SIG-M5 (cell line): ENCODE data around the gene TSPAN17.
"Not testable (repeated sequence)": the region's sequence is repeated elsewhere in the genome, so short reads cannot be mapped to it uniquely, and the experiment has no call there.

Experiments used
- DNase-seq: peaks from one replicate; lab custom pipeline; 2025; lab: John Stamatoyannopoulos, UW

Gene TSPAN17, protein sequence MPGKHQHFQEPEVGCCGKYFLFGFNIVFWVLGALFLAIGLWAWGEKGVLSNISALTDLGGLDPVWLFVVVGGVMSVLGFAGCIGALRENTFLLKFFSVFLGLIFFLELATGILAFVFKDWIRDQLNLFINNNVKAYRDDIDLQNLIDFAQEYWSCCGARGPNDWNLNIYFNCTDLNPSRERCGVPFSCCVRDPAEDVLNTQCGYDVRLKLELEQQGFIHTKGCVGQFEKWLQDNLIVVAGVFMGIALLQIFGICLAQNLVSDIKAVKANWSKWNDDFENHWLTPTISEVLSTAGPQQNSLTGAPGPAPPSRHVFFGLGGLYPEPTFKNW

DNA sequence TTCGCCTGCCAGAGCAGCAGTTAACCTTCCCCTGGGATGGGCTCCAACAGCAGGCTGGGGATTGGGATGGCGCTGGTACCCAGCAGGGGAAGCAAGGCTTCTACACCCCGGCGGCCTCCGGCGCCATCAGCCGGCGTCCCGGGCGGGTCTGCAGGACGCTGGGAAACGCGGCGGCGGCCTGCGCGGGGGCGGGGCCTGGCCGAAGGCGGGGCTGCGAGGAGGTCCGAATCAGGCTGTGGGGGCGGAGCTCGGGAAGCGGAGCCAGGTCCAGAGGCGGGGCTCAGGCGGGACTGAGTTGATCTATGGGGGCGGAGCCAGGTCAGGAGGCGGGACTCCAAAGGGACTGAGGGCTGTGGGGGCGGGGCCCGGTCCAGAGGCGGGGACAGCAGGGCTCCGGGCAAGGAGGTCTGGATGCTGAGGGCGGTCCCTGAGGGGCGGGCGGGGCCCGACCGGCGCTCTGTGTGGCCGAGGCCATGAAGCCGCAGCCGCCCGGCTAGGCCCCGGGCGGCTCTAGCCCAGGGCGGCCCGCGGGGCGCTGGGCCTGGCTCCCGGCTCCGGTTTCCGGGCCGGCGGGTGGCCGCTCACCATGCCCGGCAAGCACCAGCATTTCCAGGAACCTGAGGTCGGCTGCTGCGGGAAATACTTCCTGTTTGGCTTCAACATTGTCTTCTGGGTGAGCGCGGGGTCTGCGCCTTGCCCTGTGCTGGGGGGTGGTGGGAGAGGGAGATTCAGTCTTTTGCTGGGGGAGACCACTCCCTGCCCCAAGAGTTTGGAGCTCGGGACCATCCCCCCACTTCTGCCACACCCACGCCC is at the start of gene TSPAN17:
TSPAN17 (plus strand) TSS at position 455 of the 813 bp plus-strand sequence; CDS start at position 587, 132 bp downstream.
- peak; percentile 70 for DNase-seq

DNA sequence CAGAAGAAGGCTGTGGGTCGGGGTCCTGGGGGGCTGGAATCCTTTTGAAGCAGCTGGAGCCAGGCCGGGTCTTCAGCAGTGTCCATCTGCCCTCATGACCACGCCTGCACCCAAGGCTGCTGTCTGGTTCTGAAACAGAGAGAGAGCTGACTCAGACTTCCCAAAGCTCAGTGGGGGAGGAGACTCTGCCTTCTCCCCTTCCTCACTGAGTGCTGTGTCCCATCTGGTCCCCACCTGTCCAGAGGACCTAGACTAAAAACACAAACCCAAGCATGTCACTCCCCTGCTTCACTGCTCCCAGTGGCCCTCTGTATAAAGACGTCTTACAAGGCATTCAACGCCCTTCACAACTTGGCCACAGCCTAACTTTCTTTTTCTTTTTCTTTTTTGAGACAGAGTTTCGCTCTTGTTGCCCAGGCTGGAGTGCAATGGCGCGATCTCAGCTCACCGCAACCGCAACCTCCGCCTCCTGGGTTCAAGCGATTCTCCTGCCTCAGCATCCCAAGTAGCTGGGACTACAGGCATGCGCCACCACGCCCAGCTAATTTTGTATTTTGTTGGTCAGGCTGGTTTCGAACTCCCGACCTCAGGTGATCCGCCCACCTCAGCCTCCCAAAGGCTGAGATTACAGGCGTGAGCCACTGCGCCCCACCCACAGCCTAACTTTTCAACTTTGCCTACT is 47.4 kb upstream of the TSPAN17 start:
- not testable (repeated sequence) for DNase-seq

DNA sequence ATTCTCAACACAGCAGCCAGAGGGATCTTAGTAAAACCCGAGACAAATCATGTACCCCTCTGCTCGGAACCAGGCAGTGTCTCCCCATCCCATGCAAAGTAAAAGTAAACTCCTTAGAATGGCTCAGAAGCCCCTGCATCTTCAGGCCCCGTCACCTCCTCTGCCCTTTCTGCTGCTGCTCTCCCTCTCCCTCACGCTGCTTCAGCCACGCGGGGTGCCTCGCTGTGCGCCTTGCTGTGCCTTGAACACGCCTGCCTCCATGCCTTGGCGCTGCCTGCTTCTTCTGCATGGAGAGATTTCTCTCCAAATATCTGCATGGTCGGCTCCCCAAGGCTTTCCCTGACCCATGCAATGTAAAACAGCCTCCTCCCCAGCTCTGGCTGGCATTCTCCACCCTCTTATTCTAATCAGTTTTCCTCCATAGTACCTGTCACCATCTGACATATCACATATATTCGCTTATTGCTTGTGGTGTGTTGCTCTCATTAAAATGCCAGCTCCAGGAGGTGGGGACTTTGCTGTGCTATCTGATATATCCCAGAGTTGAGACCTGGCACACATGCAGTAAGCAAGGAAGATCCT is 45.3 kb upstream of the TSPAN17 start:
- DNase-seq, result no peak

DNA sequence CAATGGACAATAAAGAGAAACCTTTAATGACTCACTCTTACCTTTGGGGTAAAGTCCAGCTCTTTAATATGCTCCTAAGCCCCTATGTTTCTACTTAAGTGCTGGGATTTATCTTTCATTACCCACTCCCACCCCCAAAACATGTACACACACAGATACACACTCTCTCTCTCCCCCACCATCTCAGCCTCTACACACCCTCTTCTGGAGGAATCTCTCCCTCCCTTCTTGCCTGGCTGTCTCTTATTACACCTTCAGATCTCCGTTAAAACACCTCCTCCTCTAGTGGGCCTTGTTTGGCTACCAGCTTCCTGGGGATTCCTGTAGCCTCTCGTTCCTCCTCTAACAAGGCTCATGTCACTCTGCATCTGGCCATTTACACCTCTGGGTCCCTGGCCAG is 44.2 kb upstream of the TSPAN17 start:
- DNase-seq, result no peak

DNA sequence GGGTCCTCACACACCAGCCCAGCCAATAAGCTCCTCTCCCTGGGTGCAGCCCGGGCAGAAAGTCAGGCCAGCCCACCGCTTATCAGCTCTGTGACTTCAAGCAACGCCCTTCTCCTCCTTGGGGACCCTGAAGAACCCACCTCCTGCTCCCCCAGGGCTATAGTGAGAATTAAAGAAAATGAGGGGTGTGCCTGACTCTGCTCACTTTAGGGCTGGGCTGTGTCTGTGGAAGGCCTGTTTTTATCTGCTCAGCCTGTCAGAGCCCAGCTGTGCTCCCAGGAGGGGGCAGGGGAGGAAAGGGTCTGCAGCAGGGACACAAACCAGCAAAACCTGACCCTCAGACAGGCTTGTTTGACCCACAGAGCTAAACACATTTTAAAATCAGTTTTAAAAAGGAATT is 41.3 kb upstream of the TSPAN17 start:
- no peak for DNase-seq

DNA sequence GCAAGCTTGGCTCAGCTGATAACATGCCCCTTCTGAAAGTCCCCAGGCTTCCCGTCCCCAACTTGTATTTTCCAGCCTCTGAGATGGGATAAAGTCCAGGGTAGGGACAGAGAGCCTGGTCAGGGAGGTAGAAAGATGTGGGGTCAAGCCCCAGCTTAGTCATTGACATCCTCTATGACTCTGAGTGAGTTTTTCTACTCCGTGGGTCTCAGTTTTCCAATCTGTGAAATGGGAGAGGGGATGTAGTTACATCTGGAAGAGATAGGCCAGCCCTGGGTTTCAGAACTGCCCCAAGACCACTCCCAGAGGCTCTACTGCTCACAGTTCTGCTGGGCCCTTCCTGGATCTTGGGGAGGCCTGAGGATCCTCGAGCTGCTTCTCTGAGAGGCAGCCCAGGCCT is 40.4 kb upstream of the TSPAN17 start:
- DNase-seq, result no peak

DNA sequence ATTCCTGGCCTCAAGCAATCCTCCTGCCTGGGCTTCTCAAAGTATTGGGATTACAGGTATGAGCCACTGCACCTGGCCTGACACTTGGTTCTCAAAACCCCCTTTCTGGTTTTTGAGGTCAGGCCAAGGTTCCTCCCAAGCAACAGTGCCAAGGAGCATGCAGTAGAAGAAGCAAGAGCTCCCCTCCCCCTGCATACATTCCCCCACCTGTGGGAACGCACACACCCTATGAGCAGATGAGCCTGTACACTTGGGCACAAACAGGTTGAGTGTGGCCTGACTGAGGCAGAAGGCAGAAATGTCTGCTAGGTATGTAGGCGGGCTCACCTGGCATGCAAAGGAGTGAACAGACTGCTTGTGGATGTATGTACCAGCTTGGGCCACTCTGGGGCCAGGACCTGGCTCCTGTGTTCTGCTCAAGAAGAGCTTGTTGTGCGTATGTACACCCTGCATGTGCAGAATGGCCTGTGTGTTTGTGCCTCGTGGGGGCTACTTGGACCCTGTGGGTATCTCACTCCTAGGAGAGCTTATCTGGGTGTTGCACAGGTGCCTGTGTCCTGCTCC is 39.1 kb upstream of the TSPAN17 start:
- no peak for DNase-seq

DNA sequence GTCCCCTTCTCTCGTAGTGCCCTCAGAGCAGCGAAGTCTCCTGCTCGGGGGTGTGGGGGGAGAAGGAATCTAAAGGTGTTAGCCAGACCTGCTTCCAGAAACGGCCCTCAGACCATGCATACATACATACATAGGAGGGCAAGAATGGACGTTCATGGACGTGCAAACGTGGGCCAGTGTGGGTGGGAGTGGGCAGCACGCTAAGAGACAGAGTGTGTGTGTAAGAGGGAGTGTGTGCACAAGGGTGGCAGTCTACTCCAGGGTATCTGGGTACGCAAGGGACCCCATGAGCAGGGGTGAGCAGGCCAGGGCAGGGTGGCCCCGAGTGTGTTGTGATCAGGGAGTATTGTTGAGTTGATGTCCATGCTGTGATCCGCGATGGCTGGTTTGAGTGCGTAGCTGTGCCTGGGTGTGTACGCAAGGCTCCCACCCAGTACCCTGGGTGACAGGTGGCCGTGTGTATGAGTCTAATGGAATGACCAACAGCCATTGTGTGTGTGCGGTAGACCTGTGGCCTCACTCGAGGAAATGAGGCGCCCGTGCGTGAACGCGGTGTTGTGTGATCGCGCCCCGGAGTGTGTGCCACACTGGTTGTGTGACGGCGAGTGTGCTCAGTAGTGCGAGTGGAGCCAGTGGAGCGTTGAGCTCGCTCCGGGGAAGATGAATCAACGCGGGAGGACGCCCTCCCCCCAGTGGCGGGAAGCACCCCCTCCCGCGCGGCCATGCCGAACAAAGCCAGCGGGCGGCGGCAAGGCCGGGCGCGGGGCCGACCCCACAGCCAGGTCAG is 38.2 kb upstream of the TSPAN17 start:
- no peak for DNase-seq

DNA sequence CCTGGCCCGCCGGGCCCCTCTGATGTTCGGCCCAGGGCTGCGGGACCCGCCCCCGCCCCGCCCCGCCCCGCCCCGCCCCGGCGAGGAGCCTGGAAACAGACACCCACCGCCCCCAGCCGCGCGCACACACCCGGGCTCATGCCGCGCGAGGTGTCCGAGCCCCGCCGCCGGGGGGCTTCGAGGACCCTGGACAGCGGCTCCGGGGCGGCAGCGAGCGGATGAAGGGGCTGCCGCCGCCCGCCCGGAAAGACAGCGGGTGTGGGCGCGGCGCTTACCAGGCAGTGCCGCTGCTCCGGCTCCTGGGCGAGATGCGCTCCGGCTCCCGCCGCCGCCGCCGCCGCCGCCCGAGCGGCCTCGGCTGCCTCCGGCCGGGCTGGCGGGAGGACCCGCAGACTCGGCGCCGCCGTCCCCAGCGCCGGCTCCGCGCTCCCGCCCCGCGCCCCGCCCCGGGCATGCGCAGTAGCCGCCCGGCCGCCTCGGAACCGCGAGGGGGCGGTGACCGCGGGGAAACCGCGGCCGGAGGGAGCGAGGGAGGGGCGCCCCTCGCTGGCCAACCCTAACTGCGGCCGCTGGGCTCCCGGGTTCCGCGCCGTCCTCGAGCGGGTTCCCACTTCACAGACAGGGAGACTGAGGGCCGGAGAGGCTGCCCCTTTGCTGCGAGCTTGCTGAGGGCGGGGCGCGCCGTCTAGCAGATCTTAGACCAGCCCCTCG is 37.4 kb upstream of the TSPAN17 start, which contains the start of gene GPRIN1:
GPRIN1 (minus strand) TSS at position 433 of the 711 bp plus-strand sequence. CDS start 10,322 bp downstream, outside the sequence.
- no peak for DNase-seq

DNA sequence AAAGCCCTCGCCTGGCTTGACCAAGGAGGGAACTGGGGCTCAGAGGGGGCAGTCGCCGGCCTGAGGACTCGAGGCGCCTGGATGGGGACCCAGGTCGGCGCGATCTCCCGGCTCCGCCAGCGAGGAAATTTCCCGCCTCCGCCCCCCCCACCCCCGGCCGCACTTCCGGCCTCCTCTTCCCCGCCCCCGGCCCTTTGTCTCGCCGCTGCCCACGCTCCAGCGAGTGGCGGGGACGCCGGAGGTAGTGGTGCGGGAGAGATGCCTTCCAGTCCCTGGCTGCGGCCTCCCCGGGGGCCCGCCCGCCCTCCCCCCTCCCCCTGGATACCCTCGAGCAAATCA is 36.9 kb upstream of the TSPAN17 start:
- no peak for DNase-seq

DNA sequence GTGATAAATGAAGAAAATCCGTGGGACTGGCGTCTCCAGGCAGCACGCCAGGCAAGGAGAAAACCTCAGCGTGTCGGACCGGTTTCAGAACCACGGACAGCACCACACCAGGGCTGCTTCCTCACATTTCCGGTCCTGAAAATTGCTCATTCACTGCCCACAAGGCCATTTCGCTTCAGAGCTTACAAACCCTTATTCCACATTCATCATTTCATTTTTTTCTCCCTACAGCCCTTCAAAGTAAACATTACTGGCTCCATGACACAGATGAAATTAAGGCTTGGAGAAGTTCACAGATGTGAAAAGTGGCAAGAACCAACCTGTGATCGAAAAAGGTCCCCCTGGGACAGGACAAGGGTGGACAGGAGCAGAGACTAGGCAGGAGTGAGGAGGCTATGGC is 35.8 kb upstream of the TSPAN17 start:
- DNase-seq, result no peak

DNA sequence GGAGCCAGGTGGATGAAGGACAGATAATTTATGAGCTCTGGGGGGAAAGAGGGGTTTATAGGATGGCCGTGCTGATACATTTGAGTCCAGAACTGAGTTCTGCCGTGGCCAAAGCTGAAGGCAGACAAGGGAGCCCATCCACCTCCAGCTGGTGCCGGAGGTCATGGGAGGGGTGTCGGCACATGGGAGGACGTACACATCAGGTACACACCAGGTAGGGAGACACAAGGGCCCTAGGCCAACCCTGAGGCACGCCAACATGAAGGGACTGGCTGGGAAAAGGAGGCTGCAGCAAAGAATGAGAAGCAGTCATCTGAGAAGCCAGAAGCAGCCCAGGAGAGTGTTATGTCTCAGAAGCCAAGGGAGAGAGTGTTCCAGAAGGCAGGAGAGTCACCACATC is 35.3 kb upstream of the TSPAN17 start:
- no peak for DNase-seq

DNA sequence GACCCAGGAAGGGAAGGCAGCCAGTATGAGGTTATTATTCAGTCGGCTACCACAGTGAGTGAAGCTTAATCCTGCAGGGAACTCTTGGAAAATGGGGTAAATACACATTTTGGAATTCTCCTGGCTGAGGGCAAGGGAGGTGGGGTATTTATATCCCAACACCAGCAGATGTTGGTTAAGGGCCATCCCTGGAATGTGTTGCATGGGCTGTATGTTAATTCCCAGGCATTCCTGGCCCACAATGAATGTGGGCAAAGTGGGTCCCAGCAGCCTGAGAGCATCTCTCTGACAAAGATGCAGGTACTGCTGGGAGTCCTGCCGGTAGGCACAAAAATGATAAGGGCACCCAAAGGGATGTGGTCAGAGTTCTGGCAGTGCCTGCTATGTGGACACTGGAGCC is 34.4 kb upstream of the TSPAN17 start:
- DNase-seq, result no peak

DNA sequence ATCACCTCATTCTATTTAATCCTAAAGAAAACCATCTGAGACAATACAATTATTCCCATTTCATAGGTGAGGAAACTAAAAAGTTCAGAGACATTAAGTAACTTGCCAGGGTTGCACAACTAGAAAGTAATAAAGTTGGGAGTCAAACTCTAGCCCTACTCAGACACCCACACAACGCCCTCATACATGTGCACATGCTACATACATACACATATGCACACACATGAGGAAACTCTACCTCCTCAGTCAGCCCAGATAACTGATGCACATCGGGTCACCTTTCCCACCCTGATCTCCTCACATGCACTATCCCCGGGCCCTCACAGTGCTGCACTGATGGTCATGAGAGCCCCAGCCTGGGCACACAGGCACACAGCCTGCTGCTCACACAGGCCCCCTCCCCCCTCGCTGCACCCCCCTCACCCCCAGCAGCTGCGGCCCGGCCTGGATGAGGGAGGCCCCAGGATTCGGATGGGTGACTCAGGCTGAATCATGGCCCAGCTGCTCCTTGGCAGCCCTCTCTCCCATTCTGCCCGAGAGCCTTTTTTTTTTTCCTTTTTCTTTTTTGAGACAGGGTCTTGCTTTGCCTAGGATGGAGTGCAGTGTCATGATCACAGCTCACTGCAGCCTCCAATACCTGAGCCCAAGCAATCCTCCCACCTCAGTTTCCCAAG is 32.3 kb upstream of the TSPAN17 start:
- DNase-seq, result no peak

DNA sequence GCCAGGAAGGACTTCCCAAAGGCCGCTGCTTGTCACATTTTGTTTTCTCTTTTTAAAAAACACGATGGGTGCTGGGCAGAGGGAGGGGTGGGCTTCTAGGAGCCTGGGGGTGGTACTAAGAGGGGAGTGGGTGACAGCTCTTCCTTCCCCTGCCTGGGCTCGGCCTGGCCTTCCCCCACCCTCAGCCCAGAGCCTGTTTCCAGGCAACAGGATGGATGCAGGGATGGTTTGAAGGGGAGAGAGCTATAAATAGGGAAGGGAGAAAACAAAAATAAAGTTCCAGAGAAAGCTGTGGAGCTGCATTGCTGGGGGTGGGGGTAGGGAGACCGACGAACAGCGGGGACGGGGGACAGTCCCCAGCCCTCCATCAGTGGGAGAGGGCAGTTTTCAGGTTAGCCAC is 30.8 kb upstream of the TSPAN17 start:
- DNase-seq, result no peak

DNA sequence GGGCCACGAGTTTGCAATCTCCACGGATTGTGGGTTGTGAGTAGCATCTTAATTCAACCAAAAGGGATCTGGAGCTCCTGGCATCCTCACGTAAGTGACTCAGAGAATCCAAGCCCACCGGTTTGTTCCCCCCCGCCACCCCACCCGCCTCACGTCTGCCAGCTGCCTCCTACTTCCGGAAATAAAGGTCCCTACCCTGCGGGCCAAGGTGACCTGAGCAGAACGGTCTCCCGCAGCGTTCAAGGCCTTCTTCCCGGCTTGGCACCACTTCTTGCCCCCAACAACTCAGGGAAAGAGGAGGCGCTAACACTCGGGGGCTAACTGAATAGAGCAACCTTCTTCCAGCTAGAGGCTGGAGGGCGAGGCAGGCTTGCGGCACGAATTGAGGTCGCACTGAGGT is 28.5 kb upstream of the TSPAN17 start:
- no peak for DNase-seq

DNA sequence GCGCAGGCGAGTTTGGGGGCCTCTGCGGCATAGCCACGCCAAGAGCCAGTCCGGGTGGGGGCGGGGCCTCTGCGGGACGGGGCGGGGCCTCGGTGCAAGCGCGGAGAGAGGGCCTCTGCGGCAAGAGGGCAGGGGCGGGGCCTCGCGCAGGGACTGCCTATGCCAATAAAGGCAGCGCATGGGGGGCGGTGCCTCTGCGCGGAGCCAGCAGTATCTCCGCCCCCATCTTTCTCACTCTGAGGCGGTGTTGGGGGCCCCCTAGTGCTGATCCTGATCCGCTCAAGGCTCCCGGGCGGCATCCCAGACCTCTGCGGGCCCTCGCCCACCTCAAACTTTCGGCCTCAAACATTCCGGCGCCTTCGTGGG is 28.1 kb upstream of the TSPAN17 start:
- no peak for DNase-seq

DNA sequence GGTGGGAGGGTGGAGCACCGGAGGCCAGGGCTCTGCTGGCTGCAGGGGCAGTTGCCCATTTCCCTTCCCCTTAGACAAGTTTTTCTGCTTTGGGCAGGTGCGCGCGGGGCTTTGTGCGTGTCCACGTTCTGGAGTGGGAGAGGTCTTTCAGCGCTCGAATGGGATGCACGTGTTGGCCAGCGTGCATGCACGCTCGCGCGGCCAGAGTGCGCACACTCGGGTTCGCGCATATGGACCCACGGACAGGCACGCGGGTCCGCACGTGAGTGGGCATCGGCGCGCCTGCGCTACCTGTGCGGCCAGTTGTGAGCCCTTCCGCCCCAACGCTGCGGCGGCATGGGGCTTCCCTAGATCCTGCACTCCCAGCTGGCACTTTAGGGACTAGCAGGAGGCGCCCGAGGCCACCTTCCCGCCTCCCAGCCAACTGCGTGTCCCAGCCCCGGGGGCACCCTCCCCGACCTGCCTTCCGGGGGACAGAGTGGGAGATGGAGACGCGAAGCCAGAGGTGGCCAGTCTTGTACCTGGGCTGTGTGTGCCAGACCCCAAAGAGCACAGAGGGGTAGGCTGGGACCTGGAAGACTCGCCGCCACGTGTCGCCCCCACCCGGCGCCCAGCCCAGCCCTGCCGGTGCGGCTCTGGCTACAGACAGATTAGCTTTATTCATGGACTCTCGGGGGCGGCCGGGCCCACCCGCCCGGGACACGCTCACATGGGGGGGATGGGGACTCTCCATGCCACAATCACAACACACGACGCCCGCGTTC is 27.5 kb upstream of the TSPAN17 start:
- no peak for DNase-seq

DNA sequence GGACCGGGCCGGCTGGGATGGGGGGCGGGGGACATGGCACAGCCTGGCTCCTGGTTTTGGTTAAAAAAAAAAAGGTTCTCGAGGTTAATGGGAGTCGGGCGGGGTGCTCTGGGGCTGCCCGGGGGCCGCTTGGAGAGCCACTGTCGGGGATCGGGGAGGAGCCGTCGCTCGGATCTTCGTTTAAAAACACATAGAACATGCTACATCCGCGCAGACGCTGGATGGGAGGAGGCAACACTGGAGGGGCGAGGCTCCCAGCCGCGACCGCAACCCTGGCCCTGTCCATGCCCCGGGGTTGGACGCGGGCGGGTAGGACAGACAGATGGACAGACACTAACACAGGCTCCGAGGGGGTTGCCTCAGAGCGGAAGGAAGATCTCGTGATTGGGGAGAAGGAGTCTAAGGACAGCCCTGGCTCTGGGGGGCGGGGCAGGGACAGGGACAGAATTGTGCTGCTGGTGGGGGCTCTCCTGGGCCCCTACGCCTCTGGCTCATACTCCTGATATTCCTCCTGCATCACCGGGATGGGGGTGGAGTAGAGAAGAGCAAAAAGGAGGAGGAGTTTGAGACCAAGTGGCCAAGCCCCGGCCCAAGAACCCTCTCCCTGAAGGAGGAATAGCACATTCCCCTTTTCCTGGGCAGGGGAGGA is 26.8 kb upstream of the TSPAN17 start:
- DNase-seq, result no peak
